Smooth muscle cell (in vitro differentiated cells): ENCODE measurements around the gene PTDSS2. TPM values are rescaled to one million over a fixed set of nuclear protein-coding genes. Genes with fewer than 3 reads are reported as not detected.

Experiments used
- DNase-seq: peaks from one replicate; lab custom pipeline; 2025; ENCODE audit not compliant: unreplicated experiment; lab: John Stamatoyannopoulos, UW
- H2AFZ ChIP-seq: fragments of 200-600 bp; sonication (generic); 2 replicates; pipeline ENCODE4 v1.6.0; 2016; ENCODE audit warnings: antibody characterized with exemption, low read depth, mild to moderate bottlenecking
- H3F3A ChIP-seq: fragments of 200-600 bp; sonication (generic); 2 replicates; pipeline ENCODE4 v1.6.0; 2017; ENCODE audit warnings: antibody characterized with exemption, low read depth
- H3K27ac ChIP-seq: fragments of 200-600 bp; sonication (generic); 2 replicates; pipeline ENCODE4 v1.5.1; 2016; ENCODE audit warnings: low read depth, mild to moderate bottlenecking
- H3K27me3 ChIP-seq: fragments of 200-600 bp; sonication (generic); 2 replicates; pipeline ENCODE4 v1.6.1; 2016; ENCODE audit warnings: low read depth, mild to moderate bottlenecking
- H3K36me3 ChIP-seq: fragments of 200-600 bp; sonication (generic); 2 replicates; pipeline ENCODE4 v1.5.1; 2016; ENCODE audit warnings: low read depth
- H3K4me1 ChIP-seq: fragments of 200-600 bp; sonication (generic); 2 replicates; pipeline ENCODE4 v1.5.1; 2016; ENCODE audit warnings: low read depth
- H3K4me2 ChIP-seq: fragments of 200-600 bp; sonication (generic); 2 replicates; pipeline ENCODE4 v1.6.0; 2016; ENCODE audit warnings: mild to moderate bottlenecking
- H3K4me3 ChIP-seq: fragments of 200-600 bp; sonication (generic); 2 replicates; pipeline ENCODE4 v1.5.1; 2016; ENCODE audit warnings: mild to moderate bottlenecking
- H3K79me2 ChIP-seq: fragments of 200-600 bp; sonication (generic); 2 replicates; pipeline ENCODE4 v1.6.0; 2016; ENCODE audit warnings: low read depth, mild to moderate bottlenecking
- H3K9ac ChIP-seq: fragments of 200-600 bp; sonication (generic); 2 replicates; pipeline ENCODE4 v1.6.0; 2016; ENCODE audit warnings: low read depth
- H3K9me3 ChIP-seq: fragments of 200-600 bp; sonication (generic); replicated peaks from 2 replicates; pipeline ENCODE4 v1.5.1; 2016; ENCODE audit warnings: low read depth
- H4K20me1 ChIP-seq: fragments of 200-600 bp; sonication (generic); 2 replicates; pipeline ENCODE4 v1.6.0; 2016; ENCODE audit warnings: low read depth
- WGBS: methylation state at CpG from one replicate; pipeline ENCODE4 v1.1.7; 2016; ENCODE audit warnings: low lambda C conversion rate; 5-methylcytosine and 5-hydroxymethylcytosine counted together
- polyA plus RNA-seq: library from polyadenylated mRNA; unstranded; fragments of >200 nt; fragmentation: Nextera tagmentation; extraction: Ambion mirVana; gene quantifications from 2 replicates; pipeline ENCODE4 v1.2.1, GENCODE V29; 2016
- total RNA-seq: library from RNA; depleted of rRNA; stranded (reverse); fragments of >200 nt; gene quantifications from 2 replicates; pipeline ENCODE4 v1.2.3, GENCODE V29; 2014
- TF ChIP-seq, protein P1 (sequence below): fragments of 200-600 bp; sonication (generic); IDR thresholded peaks from 2 replicates; pipeline ENCODE4 v1.5.1; 2017; ENCODE audit warnings: borderline replicate concordance, mild to moderate bottlenecking, antibody characterized with exemption; ENCODE audit not compliant: insufficient read depth, poor library complexity, severe bottlenecking

PTDSS2 gene
- total and polyA plus RNA-seq, 2 experiments from 2014 or later, result 15.2 to 25.2 TPM

GRCh38 chr11:438101-438844 lies 11.8 kb upstream of the PTDSS2 start:
- H3K36me3 ChIP-seq, result no peaks in the 10 kb centered on the region
- no peak overlapping the region for H3K4me3 ChIP-seq
- no peak overlapping the region for H2AFZ ChIP-seq
- no peaks in the 10 kb centered on the region for H4K20me1 ChIP-seq
- H3K4me1 ChIP-seq, result no peaks in the 10 kb centered on the region
- TF ChIP-seq, protein P1, sequence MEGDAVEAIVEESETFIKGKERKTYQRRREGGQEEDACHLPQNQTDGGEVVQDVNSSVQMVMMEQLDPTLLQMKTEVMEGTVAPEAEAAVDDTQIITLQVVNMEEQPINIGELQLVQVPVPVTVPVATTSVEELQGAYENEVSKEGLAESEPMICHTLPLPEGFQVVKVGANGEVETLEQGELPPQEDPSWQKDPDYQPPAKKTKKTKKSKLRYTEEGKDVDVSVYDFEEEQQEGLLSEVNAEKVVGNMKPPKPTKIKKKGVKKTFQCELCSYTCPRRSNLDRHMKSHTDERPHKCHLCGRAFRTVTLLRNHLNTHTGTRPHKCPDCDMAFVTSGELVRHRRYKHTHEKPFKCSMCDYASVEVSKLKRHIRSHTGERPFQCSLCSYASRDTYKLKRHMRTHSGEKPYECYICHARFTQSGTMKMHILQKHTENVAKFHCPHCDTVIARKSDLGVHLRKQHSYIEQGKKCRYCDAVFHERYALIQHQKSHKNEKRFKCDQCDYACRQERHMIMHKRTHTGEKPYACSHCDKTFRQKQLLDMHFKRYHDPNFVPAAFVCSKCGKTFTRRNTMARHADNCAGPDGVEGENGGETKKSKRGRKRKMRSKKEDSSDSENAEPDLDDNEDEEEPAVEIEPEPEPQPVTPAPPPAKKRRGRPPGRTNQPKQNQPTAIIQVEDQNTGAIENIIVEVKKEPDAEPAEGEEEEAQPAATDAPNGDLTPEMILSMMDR, result no peak
- 91% methylated on average over 21 of the region's 21 CpGs for WGBS
- no peak overlapping the region for H3K9ac ChIP-seq
- no peaks in the 10 kb centered on the region for H3K9me3 ChIP-seq
- no peaks in the 10 kb centered on the region for H3F3A ChIP-seq
- no peak overlapping the region for H3K27ac ChIP-seq
- no peak for DNase-seq
- H3K79me2 ChIP-seq, result no peaks in the 10 kb centered on the region
- H3K27me3 ChIP-seq, result no peaks in the 10 kb centered on the region
- no peak overlapping the region for H3K4me2 ChIP-seq

- H3K4me3 ChIP-seq, result no peak overlapping the region
- no peaks in the 10 kb centered on the region for H4K20me1 ChIP-seq
- 89% methylated on average over 23 of the region's 23 CpGs for WGBS
Measured at GRCh38 chr11:439315-440064, 10.6 kb upstream of the PTDSS2 start.

GRCh38 chr11:440065-441042 lies 9.7 kb upstream of the PTDSS2 start:
- Histone ChIP-seq H3K79me2 (no peaks in the 10 kb centered on the region), H2AFZ (no peak overlapping the region), H3K9ac (no peak overlapping the region), H3K4me1 (no peaks in the 10 kb centered on the region), H3K27ac (no peak overlapping the region), H3K27me3 (no peaks in the 10 kb centered on the region), H3K9me3 (no peaks in the 10 kb centered on the region), H3F3A (no peaks in the 10 kb centered on the region), H3K4me2 (no peak overlapping the region), H3K4me3 (no peak overlapping the region), H3K36me3 (no peaks in the 10 kb centered on the region), H4K20me1 (no peaks in the 10 kb centered on the region)
- TF ChIP-seq, protein P1, result no peak
- WGBS, result 94% methylated on average over 26 of the region's 27 CpGs
- no peak for DNase-seq

More at GRCh38 chr11:439315-440064, 10.6 kb upstream of the PTDSS2 start:
- H3K9me3 ChIP-seq, result no peaks in the 10 kb centered on the region
- H3K27ac ChIP-seq, result no peak overlapping the region
- no peak overlapping the region for H2AFZ ChIP-seq
- no peaks in the 10 kb centered on the region for H3K4me1 ChIP-seq
- TF ChIP-seq, protein P1, result no peak
- H3K27me3 ChIP-seq, result no peaks in the 10 kb centered on the region
- H3K36me3 ChIP-seq, result no peaks in the 10 kb centered on the region
- no peaks in the 10 kb centered on the region for H3K79me2 ChIP-seq
- H3F3A ChIP-seq, result no peaks in the 10 kb centered on the region
- DNase-seq, result no peak
- H3K4me2 ChIP-seq, result no peak overlapping the region
- no peak overlapping the region for H3K9ac ChIP-seq
